Measurements from ENCODE around the gene MCRIP2.

Gene MCRIP2

DNA sequence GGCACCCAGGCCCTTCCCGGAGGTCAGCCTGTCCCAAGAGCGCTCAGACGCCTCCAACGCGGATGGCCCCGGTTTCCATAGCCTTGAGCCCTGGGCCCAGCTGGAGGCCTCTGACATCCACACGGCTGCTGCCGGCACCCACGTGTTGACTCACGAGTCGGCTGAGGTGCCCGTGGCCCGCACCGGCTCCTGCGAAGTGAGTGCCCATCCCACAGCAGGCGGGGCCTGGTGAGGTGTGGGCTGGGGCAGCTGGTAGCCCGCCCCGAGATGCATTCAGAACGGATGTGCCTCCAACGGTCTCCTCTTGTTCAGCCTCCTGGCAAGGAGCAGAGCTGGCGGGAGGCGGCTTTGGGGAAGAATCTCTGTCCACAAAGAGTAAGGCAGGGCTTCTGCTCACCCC, 10.2 kb downstream of the MCRIP2 start:
- DNase-seq, result no peak

- no peak for DNase-seq
Measured at GRCh38 chr16:652454-653305, 11.1 kb downstream of the MCRIP2 start.

- no peak for DNase-seq
Measured at GRCh38 chr16:654034-654433, 12.4 kb downstream of the MCRIP2 start.

GRCh38 chr16:657487-657886, 15.9 kb downstream of the MCRIP2 start:
- no peak for DNase-seq

DNA sequence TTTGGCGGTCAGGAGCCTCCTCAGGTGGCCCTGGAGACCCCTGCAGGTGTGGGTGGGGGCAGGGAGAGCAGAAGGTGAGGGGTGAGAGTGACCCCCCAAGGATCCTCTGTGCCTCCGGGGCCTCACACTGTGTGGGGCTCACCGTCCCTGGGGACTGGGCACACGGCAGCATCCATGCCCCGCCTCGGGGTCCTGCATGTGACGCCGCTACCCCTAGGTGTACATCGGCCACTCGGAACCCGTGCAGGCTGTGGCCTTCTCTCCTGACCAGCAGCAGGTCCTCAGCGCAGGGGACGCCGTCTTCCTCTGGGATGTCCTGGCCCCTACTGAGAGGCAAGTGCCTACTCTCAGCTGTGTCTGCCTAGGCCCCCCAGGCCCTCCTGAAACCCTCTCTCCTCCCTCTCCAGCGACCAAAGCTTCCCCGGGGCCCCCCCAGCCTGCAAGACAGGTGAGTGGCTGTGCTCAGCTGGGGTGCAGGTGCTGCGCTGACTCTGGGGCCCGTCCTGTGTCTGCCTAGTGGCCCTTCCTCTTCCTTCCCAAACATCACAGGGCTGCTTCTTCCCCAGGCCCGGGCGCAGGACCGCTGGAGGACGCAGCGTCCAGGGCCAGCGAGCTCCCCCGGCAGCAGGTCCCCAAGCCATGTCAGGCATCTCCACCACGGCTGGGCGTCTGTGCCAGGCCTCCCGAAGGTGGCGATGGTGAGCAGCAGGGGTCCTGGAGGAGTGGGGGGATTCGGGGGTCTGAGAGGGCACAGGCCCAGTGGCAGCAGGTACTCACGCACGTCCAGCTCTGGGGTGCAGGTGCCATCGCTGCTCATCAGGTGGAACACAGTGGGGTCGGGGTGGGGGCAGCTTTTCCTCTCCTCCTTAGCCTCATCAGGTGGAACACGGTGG, 17.3 kb downstream of the MCRIP2 start:
- DNase-seq, result no peak

- DNase-seq, result no peak
Measured at GRCh38 chr16:659618-660017, 18.0 kb downstream of the MCRIP2 start.

GRCh38 chr16:660132-660458, 18.5 kb downstream of the MCRIP2 start:
- DNase-seq, result no peak

GRCh38 chr16:660459-661183, 19.0 kb downstream of the MCRIP2 start:
- DNase-seq, result no peak

GRCh38 chr16:661184-661821, 19.7 kb downstream of the MCRIP2 start:
- DNase-seq, result no peak

- DNase-seq, result no peak
Measured at GRCh38 chr16:662095-662494, 20.5 kb downstream of the MCRIP2 start.

DNA sequence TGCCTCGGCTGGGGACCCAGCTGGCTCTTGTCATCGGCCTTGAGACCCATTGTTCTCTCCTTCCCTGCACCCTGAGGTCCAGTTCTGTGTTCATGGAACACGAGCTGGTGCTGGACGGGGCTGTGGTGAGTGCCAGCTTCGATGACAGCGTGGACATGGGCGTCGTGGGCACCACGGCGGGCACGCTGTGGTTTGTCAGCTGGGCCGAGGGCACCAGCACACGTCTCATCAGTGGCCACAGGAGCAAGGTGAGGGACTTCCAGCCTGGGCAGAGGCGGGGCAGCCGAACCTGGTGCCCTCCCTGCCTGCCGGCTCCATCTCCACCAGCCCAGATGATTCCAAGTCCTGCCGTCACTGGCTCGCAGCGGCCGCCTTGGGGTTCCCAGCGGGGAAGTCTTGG, 21.0 kb downstream of the MCRIP2 start:
- DNase-seq, result no peak

DNA sequence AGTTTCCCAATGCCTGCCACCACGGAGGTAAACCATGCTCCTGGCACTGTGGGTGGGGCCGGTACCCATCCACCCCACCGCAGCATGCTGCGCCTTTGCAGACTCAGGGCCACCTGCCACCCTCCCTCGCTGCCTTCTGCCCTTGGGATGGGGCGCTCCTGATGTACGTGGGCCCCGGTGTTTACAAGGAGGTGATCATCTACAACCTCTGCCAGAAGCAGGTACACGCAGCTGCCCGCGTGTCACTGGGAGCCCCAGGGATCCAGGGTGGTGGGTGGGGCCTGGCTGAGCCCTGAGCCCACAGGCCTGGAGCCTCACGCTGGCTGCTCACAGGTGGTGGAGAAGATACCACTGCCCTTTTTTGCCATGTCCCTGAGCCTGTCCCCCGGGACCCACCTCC, 24.9 kb downstream of the MCRIP2 start:
- no peak for DNase-seq

DNA sequence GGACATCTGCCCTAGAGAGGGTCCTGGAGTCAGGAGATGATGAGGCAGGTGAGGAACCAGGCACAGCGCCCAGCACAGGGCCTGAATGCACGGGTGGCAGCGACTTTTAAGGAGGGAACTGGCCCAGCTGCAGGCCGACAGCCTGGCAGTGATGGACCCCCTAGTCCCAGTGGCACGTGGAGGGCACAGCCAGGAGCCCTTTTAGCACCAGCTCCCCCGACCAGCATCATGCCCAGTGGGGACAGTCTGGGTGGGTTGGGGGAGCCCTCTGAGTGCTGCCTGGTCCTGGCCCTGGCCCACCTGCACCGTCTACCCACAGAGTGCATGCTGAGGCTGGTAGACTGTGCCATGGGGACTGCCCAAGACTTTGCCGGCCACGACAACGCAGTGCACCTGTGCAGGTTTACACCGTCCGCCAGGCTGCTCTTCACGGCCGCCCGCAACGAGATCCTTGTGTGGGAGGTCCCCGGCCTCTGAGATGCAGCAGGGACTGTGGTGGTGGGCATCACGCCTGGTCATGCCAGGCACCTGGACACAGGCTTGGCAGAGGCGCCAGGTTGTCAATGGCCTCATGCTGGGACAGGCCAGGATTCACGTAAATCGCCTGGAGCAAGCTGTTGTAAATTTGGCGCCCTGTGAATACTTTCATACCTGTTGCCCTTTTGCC, 25.6 kb downstream of the MCRIP2 start:
- DNase-seq, result no peak

DNA sequence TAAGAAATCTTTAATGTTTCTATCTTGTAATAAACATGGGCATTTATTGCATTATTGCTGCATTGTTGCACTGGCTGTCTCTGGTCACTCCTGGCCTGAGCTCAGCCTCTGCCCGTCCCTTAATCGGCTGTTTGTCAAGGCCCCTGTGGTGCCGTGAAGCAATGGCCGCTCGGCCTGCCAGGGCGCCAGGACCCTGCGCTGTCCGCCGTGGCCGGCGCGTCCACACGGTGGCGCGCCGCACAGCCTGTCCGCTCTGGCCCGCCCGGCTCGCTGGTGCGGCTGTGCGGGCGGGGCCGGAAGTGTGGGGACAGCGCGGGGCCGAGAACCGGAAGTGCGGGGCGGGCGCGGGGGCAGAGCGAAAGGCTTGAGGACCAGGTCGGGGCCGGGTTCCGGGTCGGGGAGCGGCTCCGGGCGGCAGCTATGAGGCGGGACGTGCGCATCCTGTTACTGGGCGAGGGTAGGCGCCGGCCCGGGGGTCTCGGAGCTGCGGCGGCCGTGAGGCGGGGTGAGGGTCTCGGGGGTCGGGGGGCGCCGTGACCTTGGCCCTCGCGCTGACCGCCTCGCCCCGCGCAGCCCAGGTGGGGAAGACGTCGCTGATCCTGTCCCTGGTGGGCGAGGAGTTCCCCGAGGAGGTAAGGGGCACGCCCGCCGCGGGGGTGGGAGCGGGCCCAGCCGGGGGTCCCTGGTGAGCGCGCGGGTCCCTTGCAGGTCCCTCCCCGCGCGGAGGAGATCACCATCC, 26.3 kb downstream of the MCRIP2 start, which contains the start of gene RHOT2:
TSS of gene RHOT2 (plus strand) at position 353 of the 739 bp plus-strand sequence. CDS start at position 421, 68 bp downstream.
- peak; percentile 32 for DNase-seq

GRCh38 chr16:668519-669171, 27.0 kb downstream of the MCRIP2 start:
- DNase-seq, result no peak

- DNase-seq, result no peak
Measured at GRCh38 chr16:669666-670065, 28.0 kb downstream of the MCRIP2 start.

DNA sequence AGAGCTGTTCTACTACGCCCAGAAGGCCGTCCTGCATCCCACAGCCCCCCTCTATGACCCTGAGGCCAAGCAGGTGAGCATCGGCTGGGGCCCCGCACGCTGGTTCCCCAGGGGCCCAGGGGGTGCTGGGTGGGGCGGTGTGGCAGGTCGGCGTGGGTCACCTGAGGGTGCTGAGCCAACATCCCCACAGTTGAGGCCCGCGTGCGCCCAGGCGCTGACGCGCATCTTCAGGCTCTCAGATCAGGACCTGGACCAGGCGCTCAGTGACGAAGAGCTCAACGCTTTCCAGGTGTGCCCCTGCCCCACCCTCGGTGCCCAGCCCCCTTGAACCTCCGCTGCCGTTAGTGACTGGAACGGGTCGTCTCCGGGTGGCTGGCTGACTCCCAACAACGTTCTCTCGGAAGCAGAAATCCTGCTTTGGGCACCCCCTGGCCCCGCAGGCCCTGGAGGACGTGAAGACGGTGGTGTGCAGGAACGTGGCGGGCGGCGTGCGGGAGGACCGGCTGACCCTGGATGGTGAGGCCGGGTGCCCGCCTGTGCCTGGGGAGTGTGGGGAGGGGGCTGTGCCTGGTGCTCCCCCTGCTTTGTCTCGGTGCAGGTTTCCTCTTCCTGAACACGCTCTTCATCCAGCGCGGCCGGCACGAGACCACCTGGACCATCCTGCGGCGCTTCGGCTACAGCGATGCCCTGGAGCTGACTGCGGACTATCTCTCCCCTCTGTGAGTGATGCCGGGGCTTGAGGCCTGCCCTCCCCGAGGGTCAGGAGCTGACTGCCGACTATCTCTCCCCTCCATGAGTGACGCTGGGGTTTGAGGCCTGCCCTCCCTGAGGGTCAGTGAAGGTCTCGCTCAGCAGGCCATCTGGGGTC, 29.1 kb downstream of the MCRIP2 start:
- no peak for DNase-seq

DNA sequence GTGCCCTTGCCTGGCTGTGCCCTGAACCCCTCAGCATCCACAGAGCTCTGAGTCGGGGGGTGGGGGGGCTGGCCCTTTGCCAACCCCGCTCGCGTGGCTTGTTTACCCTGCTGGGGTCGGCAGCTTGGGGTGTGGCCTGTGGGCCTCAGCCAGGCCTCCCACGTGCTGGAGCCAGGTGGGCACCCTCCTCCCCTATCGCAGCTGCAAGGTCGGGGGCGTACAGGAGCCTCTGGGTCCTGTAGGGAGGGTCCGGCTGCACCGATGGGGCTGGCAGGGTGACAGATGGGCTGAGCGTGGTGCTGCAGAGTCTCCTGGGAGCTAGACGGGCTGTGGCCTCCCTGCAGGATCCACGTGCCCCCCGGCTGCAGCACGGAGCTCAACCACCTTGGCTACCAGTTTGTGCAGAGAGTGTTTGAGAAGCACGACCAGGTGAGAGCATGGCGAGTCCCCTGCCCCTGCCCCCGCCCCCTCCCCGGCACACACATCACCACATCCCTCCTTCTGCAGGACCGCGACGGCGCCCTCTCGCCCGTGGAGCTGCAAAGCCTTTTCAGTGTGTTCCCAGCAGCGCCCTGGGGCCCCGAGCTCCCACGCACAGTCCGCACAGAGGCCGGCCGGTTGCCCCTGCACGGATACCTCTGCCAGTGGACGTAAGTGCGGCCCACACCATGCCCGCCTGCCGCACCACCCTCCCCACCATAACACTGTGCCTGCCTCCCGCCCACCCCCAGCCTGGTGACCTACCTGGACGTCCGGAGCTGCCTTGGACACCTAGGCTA, 29.9 kb downstream of the MCRIP2 start:
- DNase-seq, result no peak

DNA sequence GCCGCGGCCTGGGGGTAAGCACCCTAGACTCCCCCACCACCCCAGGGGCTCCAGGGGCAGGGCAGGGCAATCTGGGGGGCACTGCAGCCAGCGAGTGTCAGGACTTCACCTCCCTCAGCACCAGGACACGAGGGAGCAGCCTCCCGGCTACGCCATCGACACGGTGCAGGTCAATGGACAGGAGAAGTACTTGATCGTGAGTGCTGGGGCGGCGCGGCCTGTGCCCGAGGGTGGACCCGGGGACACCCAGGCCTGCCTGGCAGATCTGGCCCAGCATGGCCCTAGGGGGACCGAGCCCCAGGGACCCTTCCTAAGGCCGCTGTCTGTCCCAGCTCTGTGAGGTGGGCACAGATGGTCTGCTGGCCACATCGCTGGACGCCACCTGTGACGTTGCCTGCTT, 30.7 kb downstream of the MCRIP2 start:
- DNase-seq, result no peak
